ENCODE data around the gene TBP.
"Not testable (repeated sequence)": the region's sequence is repeated elsewhere in the genome, so short reads cannot be mapped to it uniquely, and the experiment has no call there.

TBP gene

GRCh38 chr6:170554013-170554795 is at the start of gene TBP:
TSS of gene TBP (plus strand) at chr6:170554369. CDS start at chr6:170557030, 2,661 bp downstream.
- in situ Hi-C loops (cut with HindIII; ENCODE audit: low pct_unique_long_range_greater_than_20kb, low sequenced_read_pairs), result no loop called here
- peak; percentile 42 to 98 for DNase-seq (ENCODE audit: low read depth in 1 of 2, low spot score in 1 of 2)

GRCh38 chr6:170504479-170504878 is 49.7 kb upstream of the TBP start:
- DNase-seq (ENCODE audit: low read depth in 1 of 2, low spot score in 1 of 2), result no peak
- no peak for TF ChIP-seq JUND (IDR thresholded peaks at IDR 0.05; ENCODE audit: low read depth)
- in situ Hi-C loops (cut with HindIII; ENCODE audit: low pct_unique_long_range_greater_than_20kb, low sequenced_read_pairs), result no loop called here

More at GRCh38 chr6:170554013-170554795, at the start of gene TBP:
- no peak for TF ChIP-seq JUND (IDR thresholded peaks at IDR 0.05; ENCODE audit: low read depth)

- in situ Hi-C loops (cut with HindIII; ENCODE audit: low pct_unique_long_range_greater_than_20kb, low sequenced_read_pairs), result no loop called here
- DNase-seq (ENCODE audit: low read depth in 1 of 2, low spot score in 1 of 2), result peak in 1 of 2 experiments; percentile 14
- no peak for TF ChIP-seq JUND (IDR thresholded peaks at IDR 0.05; ENCODE audit: low read depth)
Measured at GRCh38 chr6:170505306-170505705, 48.9 kb upstream of the TBP start.

- TF ChIP-seq JUND (IDR thresholded peaks at IDR 0.05; ENCODE audit: low read depth), result no peak
- no peak for DNase-seq (ENCODE audit: low read depth in 1 of 2, low spot score in 1 of 2)
- in situ Hi-C loops (cut with HindIII; ENCODE audit: low pct_unique_long_range_greater_than_20kb, low sequenced_read_pairs), result no loop called here
Measured at GRCh38 chr6:170506446-170506845, 47.7 kb upstream of the TBP start.

GRCh38 chr6:170507728-170508127 is 46.4 kb upstream of the TBP start:
- in situ Hi-C loops (cut with HindIII; ENCODE audit: low pct_unique_long_range_greater_than_20kb, low sequenced_read_pairs), result not testable (repeated sequence)

GRCh38 chr6:170508275-170508674 is 45.9 kb upstream of the TBP start:
- DNase-seq (ENCODE audit: low read depth in 1 of 2, low spot score in 1 of 2); in situ Hi-C loops (cut with HindIII; ENCODE audit: low pct_unique_long_range_greater_than_20kb, low sequenced_read_pairs): not testable (repeated sequence)

More at GRCh38 chr6:170507728-170508127, 46.4 kb upstream of the TBP start:
- DNase-seq (ENCODE audit: low read depth in 1 of 2, low spot score in 1 of 2), result not testable (repeated sequence)

- in situ Hi-C loops (cut with HindIII; ENCODE audit: low pct_unique_long_range_greater_than_20kb, low sequenced_read_pairs); DNase-seq (ENCODE audit: low read depth in 1 of 2, low spot score in 1 of 2): not testable (repeated sequence)
Measured at GRCh38 chr6:170508892-170509722, 45.1 kb upstream of the TBP start.

- no peak for DNase-seq (ENCODE audit: low read depth in 1 of 2, low spot score in 1 of 2)
- in situ Hi-C loops (cut with HindIII; ENCODE audit: low pct_unique_long_range_greater_than_20kb, low sequenced_read_pairs), result no loop called here
- no peak for TF ChIP-seq JUND (IDR thresholded peaks at IDR 0.05; ENCODE audit: low read depth)
Measured at GRCh38 chr6:170509723-170510018, 44.5 kb upstream of the TBP start.

GRCh38 chr6:170510631-170511030 is 43.5 kb upstream of the TBP start:
- TF ChIP-seq JUND (IDR thresholded peaks at IDR 0.05; ENCODE audit: low read depth), result no peak

GRCh38 chr6:170512249-170512648 is 41.9 kb upstream of the TBP start:
- no peak for TF ChIP-seq JUND (IDR thresholded peaks at IDR 0.05; ENCODE audit: low read depth)
- DNase-seq (ENCODE audit: low read depth in 1 of 2, low spot score in 1 of 2), result no peak
- in situ Hi-C loops (cut with HindIII; ENCODE audit: low pct_unique_long_range_greater_than_20kb, low sequenced_read_pairs), result no loop called here

More at GRCh38 chr6:170510631-170511030, 43.5 kb upstream of the TBP start:
- DNase-seq (ENCODE audit: low read depth in 1 of 2, low spot score in 1 of 2), result no peak
- in situ Hi-C loops (cut with HindIII; ENCODE audit: low pct_unique_long_range_greater_than_20kb, low sequenced_read_pairs), result no loop called here

- TF ChIP-seq JUND (IDR thresholded peaks at IDR 0.05; ENCODE audit: low read depth), result no peak
- DNase-seq (ENCODE audit: low read depth in 1 of 2, low spot score in 1 of 2), result no peak
- in situ Hi-C loops (cut with HindIII; ENCODE audit: low pct_unique_long_range_greater_than_20kb, low sequenced_read_pairs), result no loop called here
Measured at GRCh38 chr6:170514908-170515307, 39.3 kb upstream of the TBP start.

- in situ Hi-C loops (cut with HindIII; ENCODE audit: low pct_unique_long_range_greater_than_20kb, low sequenced_read_pairs), result no loop called here
- peak; percentile 7 to 74 for DNase-seq (ENCODE audit: low read depth in 1 of 2, low spot score in 1 of 2)
- no peak for TF ChIP-seq JUND (IDR thresholded peaks at IDR 0.05; ENCODE audit: low read depth)
Measured at GRCh38 chr6:170516783-170517616, 37.2 kb upstream of the TBP start.
